CD4-positive, alpha-beta memory T cell (primary cell): ENCODE results near the gene ALDH3B2. TPM values are rescaled to one million over a fixed set of nuclear protein-coding genes. Genes with fewer than 3 reads are reported as not detected.

Experiments
- CTCF ChIA-PET: fragments of 350-600 bp; sonication (Branson Sonifier 250); formaldehyde crosslinking; loops from one replicate; lab custom pipeline; 2021; ENCODE audit warnings: inconsistent platforms; ENCODE audit not compliant: partially characterized antibody; lab: Charles Lee
- POLR2A ChIA-PET: fragments of 350-600 bp; sonication (Branson Sonifier 250); formaldehyde crosslinking; loops from one replicate; lab custom pipeline; 2021; ENCODE audit not compliant: partially characterized antibody; lab: Charles Lee
- DNase-seq, 5 donors: peaks; one replicate each; pipeline versions ENCODE4 v3.0.0 to v3.0.0-alpha.2; 2020 to 2022; ENCODE audit warnings: mixed read lengths in 1 of 5
- H3K27ac ChIP-seq: one replicate; pipeline ENCODE4 v1.7.0; 2013; ENCODE audit warnings: low read depth, low read length
- H3K27me3 ChIP-seq: 2 replicates; pipeline ENCODE4 v1.7.0; 2013; ENCODE audit warnings: mild to moderate bottlenecking, low read length, moderate library complexity; ENCODE audit not compliant: insufficient read depth
- H3K36me3 ChIP-seq: 2 replicates; pipeline ENCODE4 v1.7.0; 2013; ENCODE audit warnings: mild to moderate bottlenecking, low read length, moderate library complexity; ENCODE audit not compliant: insufficient read depth
- H3K4me1 ChIP-seq: 2 replicates; pipeline ENCODE4 v1.7.0; 2013; ENCODE audit warnings: mild to moderate bottlenecking, low read length, moderate library complexity; ENCODE audit not compliant: insufficient read depth
- H3K4me3 ChIP-seq, 2 donors: one replicate each; pipeline ENCODE4 v1.7.0; 2013; ENCODE audit warnings: low read length in 2 of 2, mild to moderate bottlenecking in 1 of 2
- H3K9me3 ChIP-seq, 2 donors: one replicate each; pipeline ENCODE4 v1.7.0; 2013; ENCODE audit warnings: low read length in 2 of 2, control low read depth in 1 of 2; ENCODE audit not compliant: control insufficient read depth in 1 of 2
- H3K27ac Mint-ChIP-seq, 7 donors: one replicate each; pipeline ENCODE4 v1.8.0; 2020 to 2021; ENCODE audit warnings: mixed read lengths in 7 of 7, mild to moderate bottlenecking in 6 of 7, inconsistent platforms in 3 of 7, moderate library complexity in 3 of 7
- H3K27me3 Mint-ChIP-seq, 2 donors: one replicate each; pipeline ENCODE4 v1.8.0; 2020 to 2021; ENCODE audit warnings: mixed read lengths in 2 of 2
- H3K36me3 Mint-ChIP-seq, 2 donors: one replicate each; pipeline ENCODE4 v1.8.0; 2020 to 2021; ENCODE audit warnings: mixed read lengths in 2 of 2, inconsistent platforms in 1 of 2, mild to moderate bottlenecking in 1 of 2
- H3K4me1 Mint-ChIP-seq, 4 donors: one replicate each; pipeline ENCODE4 v1.8.0; 2020 to 2021; ENCODE audit warnings: mixed read lengths in 4 of 4, mild to moderate bottlenecking in 1 of 4
- H3K4me3 Mint-ChIP-seq, 8 donors: one replicate each; pipeline ENCODE4 v1.8.0; 2020 to 2021; ENCODE audit warnings: mixed read lengths in 8 of 8, mild to moderate bottlenecking in 7 of 8, moderate library complexity in 6 of 8, inconsistent platforms in 3 of 8
- H3K9me3 Mint-ChIP-seq, 8 donors: one replicate each; pipeline ENCODE4 v1.8.0; 2020 to 2021; ENCODE audit warnings: mixed read lengths in 8 of 8, mild to moderate bottlenecking in 5 of 8, inconsistent platforms in 3 of 8, moderate library complexity in 1 of 8
- intact Hi-C: fragments of 100-400 bp; cut with micrococcal nuclease; formaldehyde crosslinking; loops from one replicate; pipeline ENCODE4 v1.15.1; 2023
- polyA plus RNA-seq, 2 donors: library from polyadenylated mRNA; unstranded; fragments of 300-500 nt; fragmentation: Illumina TruSeq; gene quantifications; one replicate each; pipeline ENCODE4 v1.2.3, GENCODE V29; 2021
- total RNA-seq, 2 experiments: library from RNA; stranded (reverse); gene quantifications; one replicate each; pipeline ENCODE4 v1.2.3, GENCODE V29; 2021

Gene ALDH3B2
- total and polyA plus RNA-seq, 4 experiments from 2014 or later: not detected

DNA sequence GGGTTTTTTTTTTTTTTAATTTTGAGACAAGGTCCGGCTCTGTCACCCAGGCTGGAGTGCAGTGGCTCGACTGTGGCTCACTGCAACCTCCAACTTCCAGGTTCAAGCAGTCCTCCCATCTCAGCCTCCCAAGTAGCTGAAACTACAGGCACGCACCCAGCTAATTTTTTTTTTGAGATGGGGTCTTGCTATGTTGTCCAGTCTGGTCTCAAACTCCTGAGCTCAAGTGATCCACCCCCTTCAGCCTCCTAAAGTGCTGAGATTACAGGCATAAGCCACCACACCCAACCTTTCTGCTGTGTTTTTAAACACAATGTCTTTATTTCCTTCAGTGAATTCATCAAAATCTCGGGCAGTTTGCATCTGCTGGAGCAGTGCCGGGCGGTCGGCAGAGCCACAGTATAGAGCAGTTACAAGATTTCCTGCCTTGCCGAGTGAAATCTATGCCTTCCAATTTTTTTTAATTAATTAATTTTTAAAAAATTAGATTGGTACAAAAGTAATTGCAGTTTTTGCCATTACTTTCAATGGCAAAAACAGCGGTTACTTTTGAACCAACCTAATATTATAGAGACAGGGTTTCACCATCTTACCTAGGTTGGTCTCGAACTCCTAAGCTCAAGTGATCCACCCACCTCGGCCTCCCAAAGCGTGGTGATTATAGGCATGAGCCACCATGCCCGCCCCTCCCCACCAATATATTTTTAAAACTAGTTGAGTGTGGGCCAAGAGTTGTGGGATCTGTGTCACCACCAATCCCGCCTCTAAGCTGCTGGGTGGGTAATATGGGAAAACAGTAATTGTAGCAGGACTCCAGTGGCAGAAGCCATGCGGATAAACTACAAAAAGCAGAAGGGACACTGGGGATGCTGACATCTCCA lies 21.2 kb downstream of the ALDH3B2 start:
- no peaks in the 10 kb centered on the region for H3K9me3 ChIP-seq
- Mint-ChIP-seq H3K4me3 (no peak overlapping the region), H3K36me3 (peaks cover 0 to 4% of the 10 kb centered on the region in 2 donors), H3K27me3 (no peaks in the 10 kb centered on the region), H3K27ac (no peak overlapping the region), H3K9me3 (no peaks in the 10 kb centered on the region), H3K4me1 (peaks cover 15 to 23% (median 19%) of the 10 kb centered on the region in 4 donors)
- CTCF ChIA-PET: interaction anchor here (2.0 kb wide), 1 partner anchor 9 kb away, joined by 4 read pairs; no protein-coding TSS in a partner anchor
- H3K27me3 ChIP-seq: no peaks in the 10 kb centered on the region
- no peaks in the 10 kb centered on the region for H3K36me3 ChIP-seq
- no peak overlapping the region for H3K27ac ChIP-seq
- no peak overlapping the region for H3K4me3 ChIP-seq
- no peak for DNase-seq
- intact Hi-C loops: no loop called here
- POLR2A ChIA-PET: interaction anchor here (4.7 kb wide), 1 partner anchor 23 kb away, joined by 34 read pairs; the partner anchor contains the start of gene NUDT8
- H3K4me1 ChIP-seq: peaks cover 23% of the 10 kb centered on the region

DNA sequence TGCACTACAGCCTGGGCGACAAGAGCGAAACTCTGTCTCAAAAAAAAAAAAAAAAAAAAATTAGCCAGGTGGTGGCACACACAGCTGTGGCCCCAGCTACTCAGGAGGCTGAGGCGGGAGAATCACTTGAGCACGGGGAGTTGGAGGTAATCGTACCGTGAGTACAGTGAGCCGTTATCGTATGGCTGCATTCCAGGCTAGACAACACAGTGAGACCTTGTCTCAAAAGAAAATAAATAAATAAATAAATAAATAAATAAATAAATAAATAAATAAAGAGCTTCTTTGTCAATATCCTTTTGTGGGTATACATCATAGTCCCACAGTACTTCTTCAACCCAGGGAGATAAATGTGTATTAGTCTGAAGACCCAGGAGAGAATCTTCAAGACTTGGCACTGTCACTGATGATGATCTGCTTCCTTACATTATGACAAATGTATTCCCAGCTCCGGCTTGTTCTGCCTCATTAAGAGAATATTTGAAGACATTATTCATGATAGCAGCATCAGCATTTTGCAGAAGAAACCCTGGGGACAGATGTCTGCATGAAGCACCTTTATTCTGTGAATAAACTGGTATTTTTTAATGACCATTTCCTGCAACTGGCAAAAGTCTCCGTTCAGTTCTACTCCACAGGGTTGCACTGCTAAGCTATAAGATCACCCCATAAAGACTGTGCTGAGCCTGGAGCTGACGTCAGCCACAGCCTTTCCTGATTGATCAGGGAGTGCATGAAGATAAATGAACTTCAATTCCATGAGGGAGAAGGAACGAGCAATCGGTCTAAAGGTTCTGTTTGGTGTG lies 22.2 kb downstream of the ALDH3B2 start:
- intact Hi-C loops: no loop called here

DNA sequence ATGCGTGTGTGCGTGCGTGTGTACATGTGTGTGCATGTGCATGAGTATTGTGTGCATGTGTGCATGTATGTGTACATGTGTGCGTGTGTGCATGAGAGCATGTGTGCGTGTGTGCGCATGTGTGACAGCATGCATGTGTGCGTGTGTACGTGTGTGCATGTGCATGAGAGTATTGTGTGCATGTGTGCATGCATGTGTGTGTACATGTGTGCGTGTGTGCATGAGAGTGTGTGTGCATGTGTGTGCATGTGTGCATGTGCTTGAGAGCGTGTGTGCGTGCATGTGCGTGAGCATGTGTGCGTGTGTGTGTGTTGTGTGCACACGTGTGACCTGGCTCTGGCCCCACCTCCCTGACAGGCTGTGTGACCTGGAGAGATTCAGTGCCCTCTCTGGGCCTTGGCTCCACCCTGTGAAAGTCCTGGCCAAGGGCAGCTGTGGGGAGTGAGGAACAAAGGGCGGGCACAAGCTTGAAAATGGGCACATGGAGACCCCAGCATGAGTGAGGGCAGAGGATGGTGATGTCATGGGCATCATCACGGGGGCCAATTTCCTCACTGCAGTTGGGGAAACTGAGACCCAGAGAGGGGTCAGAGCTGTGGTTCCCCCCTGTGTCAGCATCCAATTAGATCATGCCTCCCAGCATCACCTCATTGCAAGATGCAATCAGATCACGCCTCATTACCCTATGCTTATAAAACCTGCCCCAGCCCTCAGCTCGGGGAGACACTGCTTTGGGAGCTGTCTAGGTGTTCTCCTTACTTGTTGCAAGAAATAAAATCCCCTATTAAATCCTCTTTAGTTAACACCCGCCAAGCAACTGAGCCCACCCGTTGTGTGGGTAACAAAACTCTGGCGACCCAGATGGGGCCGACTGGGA lies 24.6 kb downstream of the ALDH3B2 start:
- intact Hi-C loops: no loop called here
- Histone ChIP-seq H3K4me3 (peak overlapping the region in 1 of 2 donors; percentile 61), H3K36me3 (no peaks in the 10 kb centered on the region), H3K27ac (peak overlapping the region; percentile 72), H3K4me1 (peaks cover 35% of the 10 kb centered on the region), H3K9me3 (no peaks in the 10 kb centered on the region), H3K27me3 (no peaks in the 10 kb centered on the region)
- no peaks in the 10 kb centered on the region for H3K27me3 Mint-ChIP-seq
- peaks cover 0 to 4% of the 10 kb centered on the region in 2 donors for H3K36me3 Mint-ChIP-seq
- CTCF ChIA-PET: interaction anchor here (0.7 to 1.9 kb wide), 4 partner anchors 9 to 66 kb away, joined by 3 to 6 read pairs (median 3); partner anchors contain the start of gene GSTP1
- H3K9me3 Mint-ChIP-seq: no peaks in the 10 kb centered on the region
- no peak for DNase-seq
- H3K4me3 Mint-ChIP-seq: peak overlapping the region; percentile 90 to 96 (median 95)
- POLR2A ChIA-PET: interaction anchor here (1.0 to 4.7 kb wide), 4 partner anchors 15 to 36 kb away, joined by 3 to 34 read pairs (median 6); partner anchors contain the start of gene NUDT8
- peak overlapping the region; percentile 93 to 97 (median 96) for H3K27ac Mint-ChIP-seq
- peaks cover 20 to 44% (median 34%) of the 10 kb centered on the region in 4 donors for H3K4me1 Mint-ChIP-seq

More for the DNA sequence above, 22.2 kb downstream of the ALDH3B2 start:
- Mint-ChIP-seq H3K4me1 (peaks cover 14 to 28% (median 21%) of the 10 kb centered on the region in 4 donors), H3K4me3 (no peak overlapping the region), H3K27me3 (no peaks in the 10 kb centered on the region), H3K9me3 (no peaks in the 10 kb centered on the region), H3K36me3 (peaks cover 0 to 4% of the 10 kb centered on the region in 2 donors), H3K27ac (peak overlapping the region in 2 of 7 donors; percentile 43 to 63)
- peaks cover 28% of the 10 kb centered on the region for H3K4me1 ChIP-seq
- no peak overlapping the region for H3K27ac ChIP-seq
- DNase-seq: no peak
- no peaks in the 10 kb centered on the region for H3K27me3 ChIP-seq
- CTCF ChIA-PET: interaction anchor here (1.5 to 2.1 kb wide), 3 partner anchors 9 to 22 kb away, joined by 3 to 7 read pairs (median 4); partner anchors contain the start of gene NUDT8
- H3K4me3 ChIP-seq: no peak overlapping the region
- POLR2A ChIA-PET: interaction anchor here (1.3 to 4.7 kb wide), 3 partner anchors 22 to 299 kb away, joined by 3 to 34 read pairs (median 7); partner anchors contain the start of genes NUDT8 and POLD4
- no peaks in the 10 kb centered on the region for H3K9me3 ChIP-seq
- H3K36me3 ChIP-seq: no peaks in the 10 kb centered on the region

DNA sequence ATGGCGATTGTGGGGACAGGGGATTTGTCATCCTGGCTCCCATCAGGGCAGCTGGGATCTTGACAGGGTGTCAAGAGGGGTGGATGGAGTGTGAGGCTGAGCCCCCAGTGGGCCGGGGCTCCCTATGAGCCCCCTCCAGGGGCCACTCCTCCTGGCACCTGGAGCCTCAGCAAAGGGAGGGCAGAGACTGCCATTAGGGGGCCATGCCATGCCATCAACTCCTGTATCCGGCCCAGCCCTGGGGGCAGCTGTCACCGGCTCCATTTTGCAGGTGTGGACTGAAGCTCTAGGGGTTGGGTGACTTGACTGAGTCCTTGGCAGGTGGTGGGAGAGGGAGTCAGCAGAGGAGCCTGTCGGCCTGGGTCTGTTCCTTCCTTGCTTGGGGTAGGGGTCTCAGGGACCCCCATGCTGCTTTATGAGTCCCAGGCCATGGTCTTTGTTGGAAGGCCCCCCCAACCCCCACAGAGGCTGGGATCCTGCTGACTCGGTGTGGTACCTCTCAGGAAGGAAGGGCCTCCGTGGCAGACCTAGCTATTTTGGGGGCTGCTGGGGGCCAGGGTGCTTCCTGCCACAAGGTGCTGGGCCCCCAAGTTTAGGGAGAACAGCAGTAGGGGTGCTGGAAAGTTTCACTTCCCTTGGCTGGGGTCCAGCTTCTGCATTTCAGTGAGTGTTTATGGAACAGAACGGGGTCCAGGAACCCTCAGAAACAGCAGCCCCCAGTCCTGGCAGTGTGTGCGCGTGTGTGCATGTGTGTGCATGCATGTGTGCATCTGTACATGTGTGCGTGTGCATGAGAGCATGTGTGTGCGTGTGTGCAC lies 25.4 kb downstream of the ALDH3B2 start:
- DNase-seq: no peak
- Mint-ChIP-seq H3K27me3 (no peaks in the 10 kb centered on the region), H3K4me3 (no peak overlapping the region), H3K4me1 (peaks cover 20 to 44% (median 34%) of the 10 kb centered on the region in 4 donors), H3K36me3 (peaks cover 0 to 4% of the 10 kb centered on the region in 2 donors), H3K27ac (peak overlapping the region in 3 of 7 donors; percentile 32 to 96 (median 93)), H3K9me3 (peaks cover 0 to 2% (median 0%) of the 10 kb centered on the region in 8 donors)
- intact Hi-C loops: no loop called here
- no peaks in the 10 kb centered on the region for H3K36me3 ChIP-seq
- no peaks in the 10 kb centered on the region for H3K9me3 ChIP-seq
- no peak overlapping the region for H3K27ac ChIP-seq
- H3K27me3 ChIP-seq: no peaks in the 10 kb centered on the region
- CTCF ChIA-PET: interaction anchor here (2.9 to 3.1 kb wide), 2 partner anchors 9 to 19 kb away, joined by 12 to 22 read pairs; partner anchors contain the start of gene NUDT8
- H3K4me3 ChIP-seq: no peak overlapping the region
- peaks cover 35% of the 10 kb centered on the region for H3K4me1 ChIP-seq
- POLR2A ChIA-PET: interaction anchor here (0.9 to 4.7 kb wide), 3 partner anchors 11 to 35 kb away, joined by 3 to 34 read pairs (median 3); partner anchors contain the start of gene NUDT8

DNA sequence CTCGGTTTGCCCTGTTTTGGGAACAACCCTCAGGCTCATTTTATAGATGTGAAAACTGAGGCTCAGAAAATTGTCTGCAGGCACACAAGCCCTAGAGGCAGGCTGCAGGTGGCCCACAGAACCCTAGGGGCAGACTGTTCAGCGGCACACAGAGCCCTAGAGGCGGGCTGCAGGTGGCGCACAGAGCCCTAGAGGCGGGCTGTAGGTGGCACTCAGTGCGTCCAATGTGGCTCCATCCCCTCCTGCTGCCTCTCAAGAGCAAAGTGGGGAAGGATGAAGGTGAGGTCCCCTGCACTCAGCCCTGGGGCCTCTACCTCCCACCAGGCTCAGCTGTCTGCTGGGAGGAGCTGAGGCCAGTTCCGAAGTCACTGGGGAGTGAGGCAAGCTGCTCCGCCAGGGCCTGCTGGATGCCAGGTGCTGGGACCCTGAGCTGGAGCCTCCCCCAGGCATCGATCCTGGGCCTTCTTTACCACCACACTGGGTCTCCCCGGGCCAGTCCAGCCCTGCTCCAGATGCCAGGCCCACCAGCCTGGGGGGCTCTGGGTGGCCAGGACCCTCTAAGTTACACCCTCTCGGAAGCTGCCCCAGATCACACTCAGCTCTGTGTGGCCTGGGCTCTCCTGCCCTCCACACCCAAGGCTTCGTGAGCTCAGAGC lies 26.2 kb downstream of the ALDH3B2 start:
- Mint-ChIP-seq H3K4me1 (peaks cover 20 to 44% (median 35%) of the 10 kb centered on the region in 4 donors), H3K27me3 (no peaks in the 10 kb centered on the region), H3K36me3 (peaks cover 0 to 4% of the 10 kb centered on the region in 2 donors), H3K9me3 (peaks cover 0 to 3% (median 0%) of the 10 kb centered on the region in 8 donors), H3K27ac (peak overlapping the region in 4 of 7 donors; percentile 8 to 42 (median 20)), H3K4me3 (peak overlapping the region in 2 of 8 donors; percentile 36 to 65)
- intact Hi-C loops: no loop called here
- POLR2A ChIA-PET: interaction anchor here (0.8 to 4.7 kb wide), 5 partner anchors 9 to 35 kb away, joined by 3 to 34 read pairs (median 3); partner anchors contain the start of gene NUDT8
- CTCF ChIA-PET: interaction anchor here (2.9 to 3.1 kb wide), 2 partner anchors 10 to 18 kb away, joined by 12 to 22 read pairs; partner anchors contain the start of gene NUDT8
- Histone ChIP-seq H3K4me1 (peaks cover 35% of the 10 kb centered on the region), H3K36me3 (no peaks in the 10 kb centered on the region), H3K4me3 (no peak overlapping the region), H3K27ac (no peak overlapping the region), H3K27me3 (no peaks in the 10 kb centered on the region), H3K9me3 (no peaks in the 10 kb centered on the region)
- DNase-seq: peak in 4 of 5 donors; percentile 30 to 56 (median 47)
